HepG2 (cell line): ENCODE measurements around the gene NKX1-1. TPM values are rescaled to one million over a fixed set of nuclear protein-coding genes. Genes with fewer than 3 reads are reported as not detected.

ENCODE experiments used
- ATAC-seq: fragments of 200-7000 bp; cut with Tn5 transposase; 3 replicates; pipeline ENCODE4 v1.9.1; 2020; ENCODE audit warnings: mild to moderate bottlenecking, moderate library complexity
- BruUV-seq: library from RNA; stranded (reverse); fragments of 400-500 nt; replicated peaks from 2 replicates; lab custom pipeline; 2021; lab: Mats Ljungman, UMichigan
- CTCF ChIA-PET: fragments of 300-600 bp; formaldehyde crosslinking; extraction: SDS; loops from one replicate; lab custom pipeline; 2021; ENCODE audit warnings: low total read pairs, inconsistent platforms, low intra/inter-chr PET ratio; lab: Yijun Ruan, JAX
- POLR2A ChIA-PET: fragments of 350-600 bp; sonication (Branson Sonifier 250); formaldehyde crosslinking; loops from one replicate; lab custom pipeline; 2020; ENCODE audit warnings: antibody characterized with exemption, inconsistent platforms; lab: Yijun Ruan, JAX
- DNase-seq: peaks from one replicate; pipeline ENCODE4 v3.0.0-alpha.2; 2015; ENCODE audit warnings: low spot score
- FAIRE-seq: peaks from 3 replicates; lab custom pipeline; 2011; peaks lifted over from hg19 to GRCh38; lab: Jason Lieb, UNC
- H2AFZ ChIP-seq: one replicate; pipeline ENCODE4 v1.6.1; 2011; ENCODE audit warnings: low read length, inconsistent platforms
- H3K27ac ChIP-seq: fragments of 300-600 bp; 3 replicates; pipeline ENCODE4 v1.8.0; 2011; ENCODE audit warnings: mixed run types, mild to moderate bottlenecking, mixed read lengths, low read length, inconsistent platforms; ENCODE audit not compliant: insufficient read depth; ENCODE audit errors: extremely low read length
- H3K27me3 ChIP-seq, 2 experiments: fragments of 200-600 bp in 1 of 2; 2 replicates in 1 of 2; 3 replicates in 1 of 2; pipeline versions ENCODE4 v1.6.0 to v1.8.0; 2011; ENCODE audit warnings: low read length in 2 of 2, mild to moderate bottlenecking in 2 of 2, moderate library complexity in 2 of 2, inconsistent platforms in 1 of 2; ENCODE audit not compliant: insufficient read depth in 2 of 2, control insufficient read depth in 1 of 2
- H3K36me3 ChIP-seq, 2 experiments: fragments of 200-600 bp in 1 of 2; replicated peaks in 1 of 2; 2 replicates in 1 of 2; 3 replicates in 1 of 2; pipeline versions ENCODE4 v1.5.1 to v1.8.0; 2011; ENCODE audit warnings: low read length in 2 of 2, inconsistent platforms in 1 of 2; ENCODE audit not compliant: insufficient read depth in 2 of 2, control insufficient read depth in 1 of 2
- H3K4me1 ChIP-seq: 2 replicates; pipeline ENCODE4 v1.5.1; 2012; ENCODE audit warnings: low read length, inconsistent platforms; ENCODE audit not compliant: insufficient read depth
- H3K4me2 ChIP-seq: 2 replicates; pipeline ENCODE4 v1.6.0; 2011; ENCODE audit warnings: low read depth, low read length, inconsistent platforms
- H3K4me3 ChIP-seq, 3 experiments: fragments of 200-600 bp in 1 of 3; sonication (generic), shearing (Covaris generic) in 1 of 3; replicated peaks in 1 of 3; 2 replicates each; pipeline ENCODE4 v1.5.1; 2011 to 2016; ENCODE audit warnings: low read length in 3 of 3, inconsistent platforms in 2 of 3, low read depth in 2 of 3, mild to moderate bottlenecking in 2 of 3, control low read depth in 1 of 3, mixed read lengths in 1 of 3; ENCODE audit not compliant: insufficient read depth in 1 of 3
- H3K79me2 ChIP-seq: one replicate; pipeline ENCODE4 v1.6.1; 2011; ENCODE audit warnings: low read length, inconsistent platforms; ENCODE audit not compliant: insufficient read depth
- H3K9ac ChIP-seq: 2 replicates; pipeline ENCODE4 v1.6.0; 2011; ENCODE audit warnings: mild to moderate bottlenecking, low read depth, low read length, inconsistent platforms; ENCODE audit not compliant: insufficient read depth
- H3K9me3 ChIP-seq: 2 replicates; pipeline ENCODE4 v1.5.1; 2012; ENCODE audit warnings: mild to moderate bottlenecking, low read length
- H4K20me1 ChIP-seq: 2 replicates; pipeline ENCODE4 v1.6.0; 2011; ENCODE audit warnings: inconsistent platforms, mild to moderate bottlenecking, low read length, moderate library complexity; ENCODE audit not compliant: insufficient read depth
- EZH2 ChIP-seq: conservative IDR thresholded peaks from 2 replicates; pipeline ENCODE4 v1.6.1; 2012; ENCODE audit warnings: mild to moderate bottlenecking, low read depth, low read length, moderate library complexity
- JUNB ChIP-seq: sonication (generic); formaldehyde crosslinking; IDR thresholded peaks from 2 replicates; pipeline ENCODE4 v1.8.0; 2022; ENCODE audit warnings: missing genetic modification reagents, mild to moderate bottlenecking, borderline replicate concordance
- MTF1 ChIP-seq: sonication (generic); formaldehyde crosslinking; IDR thresholded peaks from 2 replicates; pipeline ENCODE4 v1.5.0; 2020; ENCODE audit warnings: missing genetic modification reagents
- SAFB2 ChIP-seq: sonication (generic); formaldehyde crosslinking; IDR thresholded peaks from 2 replicates; pipeline ENCODE4 v1.5.1; 2020; ENCODE audit warnings: missing genetic modification reagents, low read depth, mild to moderate bottlenecking, borderline replicate concordance
- TRIM24 ChIP-seq: sonication (generic); formaldehyde crosslinking; IDR thresholded peaks from 2 replicates; pipeline ENCODE4 v1.8.0; 2022; ENCODE audit warnings: mild to moderate bottlenecking, missing genetic modification reagents
- ZKSCAN8 ChIP-seq: IDR thresholded peaks from 2 replicates; pipeline ENCODE4 v1.6.1; 2016; ENCODE audit warnings: borderline replicate concordance, missing genetic modification reagents, missing compliant biosample characterization
- ZMAT3 ChIP-seq: sonication (generic); formaldehyde crosslinking; conservative IDR thresholded peaks from 2 replicates; pipeline ENCODE4 v1.7.0; 2021; ENCODE audit warnings: missing genetic modification reagents
- WGBS: methylation state at CpG from one replicate; pipeline ENCODE4 v1.1.6; 2017; ENCODE audit warnings: low lambda C conversion rate; 5-methylcytosine and 5-hydroxymethylcytosine counted together
- in situ Hi-C: cut with HindIII; loops from 2 replicates; pipeline ENCODE4 v1.10.0; 2017; ENCODE audit warnings: low pct_unique_long_range_greater_than_20kb; ENCODE audit not compliant: extremely low pct_ligation_motif_present
- intact Hi-C: fragments of 100-400 bp; cut with micrococcal nuclease; formaldehyde crosslinking; loops from one replicate; pipeline ENCODE4 v1.10.0; 2022; ENCODE audit not compliant: unreplicated experiment
- polyA plus RNA-seq, 8 experiments: library from polyadenylated mRNA; depleted of rRNA in 3 of 8; stranded (reverse) in 7 of 8; unstranded in 1 of 8; fragments of >200 nt; fragmentation: Illumina TruSeq in 4 of 8; extraction: Trizol in 4 of 8; gene quantifications; 2 replicates each; pipeline versions ENCODE4 v1.2.1 to v1.2.3, GENCODE V29; 2011 to 2016; ENCODE audit warnings: low read depth in 4 of 8, missing spikeins in 1 of 8, mixed read lengths in 1 of 8; ENCODE audit not compliant: insufficient read depth in 1 of 8
- total RNA-seq, 5 experiments: library from RNA; depleted of rRNA; stranded (reverse); fragments of >200 nt; fragmentation: Illumina TruSeq; extraction: Trizol; gene quantifications; 2 replicates each; pipeline ENCODE4 v1.2.3, GENCODE V29; 2016; ENCODE audit warnings: low read depth in 1 of 5
- TF ChIP-seq, protein P1 (sequence below): IDR thresholded peaks from 2 replicates; pipeline ENCODE4 v1.6.1; 2016; ENCODE audit warnings: missing biosample characterization, missing genetic modification reagents, low read depth
- TF ChIP-seq, protein P2 (sequence below): sonication (generic); formaldehyde crosslinking; conservative IDR thresholded peaks from 2 replicates; pipeline ENCODE4 v1.8.0; 2022; ENCODE audit warnings: mild to moderate bottlenecking, moderate library complexity, missing genetic modification reagents

NKX1-1 gene
- total and polyA plus RNA-seq, 2 of the 13 experiments (the other 11 are each of a cell fraction or from before 2014, with no cell fraction given), result not detected

DNA sequence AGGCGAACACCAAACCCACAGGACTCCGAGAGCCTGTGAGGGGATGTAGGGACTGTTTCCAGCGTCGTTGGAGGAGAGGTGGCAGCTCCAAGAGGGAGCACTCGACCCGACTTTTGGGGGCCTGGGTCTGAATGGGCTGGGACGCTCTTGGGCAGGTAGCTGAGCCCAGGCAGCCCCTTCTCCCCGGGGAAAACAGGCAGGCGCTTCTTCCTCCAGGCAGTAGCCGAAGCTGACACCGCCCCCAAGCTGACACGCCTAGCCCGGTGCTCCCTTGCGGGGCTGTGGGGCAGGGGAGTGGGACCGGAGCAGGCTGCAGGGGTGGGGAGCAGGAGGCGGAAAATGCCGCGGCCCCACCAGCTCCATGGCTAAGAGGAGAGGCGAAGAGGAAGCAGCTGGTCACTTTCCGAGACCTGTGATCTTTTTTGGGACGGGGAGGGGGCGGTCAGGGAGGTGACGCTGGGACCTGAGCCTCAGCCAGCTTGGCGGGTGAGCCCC is 4.2 kb downstream of the NKX1-1 start:
- ChIA-PET CTCF (no interaction called here), POLR2A (no interaction called here)
- WGBS, result 37% methylated on average over 8 of the region's 24 CpGs
- DNase-seq (no peak), FAIRE-seq (no peak), ATAC-seq (no peak)
- H3K9ac ChIP-seq, result no peak overlapping the region
- no peaks in the 10 kb centered on the region for H4K20me1 ChIP-seq
- no TSS peak for BruUV-seq
- H3K4me1 ChIP-seq, result no peaks in the 10 kb centered on the region
- intact Hi-C loops (no loop called here), in situ Hi-C loops (no loop called here)
- peaks cover 2 to 27% of the 10 kb centered on the region in 2 experiments for H3K27me3 ChIP-seq
- H3K36me3 ChIP-seq, result no peaks in the 10 kb centered on the region
- peak; percentile 50; the same call in 1 of the 2 replicates for TF ChIP-seq EZH2
- TF ChIP-seq ZKSCAN8 (CRISPR knock-in tag), result no peak
- no peak for TF ChIP-seq SAFB2 (CRISPR knock-in tag)
- TF ChIP-seq ZMAT3, result no peak
- TF ChIP-seq, protein P1, sequence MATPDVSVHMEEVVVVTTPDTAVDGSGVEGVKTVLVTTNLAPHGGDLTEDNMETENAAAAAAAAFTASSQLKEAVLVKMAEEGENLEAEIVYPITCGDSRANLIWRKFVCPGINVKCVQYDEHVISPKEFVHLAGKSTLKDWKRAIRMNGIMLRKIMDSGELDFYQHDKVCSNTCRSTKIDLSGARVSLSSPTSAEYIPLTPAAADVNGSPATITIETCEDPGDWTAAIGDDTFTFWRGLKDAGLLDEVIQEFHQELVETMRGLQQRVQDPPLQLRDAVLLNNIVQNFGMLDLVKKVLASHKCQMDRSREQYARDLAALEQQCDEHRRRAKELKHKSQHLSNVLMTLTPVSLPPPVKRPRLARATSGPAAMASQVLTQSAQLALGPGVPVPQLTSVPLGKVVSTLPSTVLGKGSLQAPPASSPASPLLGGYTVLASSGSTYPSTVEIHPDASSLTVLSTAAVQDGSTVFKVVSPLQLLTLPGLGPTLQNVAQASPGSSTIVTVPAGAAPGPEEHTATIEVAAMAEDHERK (CRISPR knock-in tag), result no peak
- TF ChIP-seq MTF1, result no peak
- no peak for TF ChIP-seq TRIM24
- no peak for TF ChIP-seq JUNB (CRISPR knock-in tag)
- TF ChIP-seq, protein P2, sequence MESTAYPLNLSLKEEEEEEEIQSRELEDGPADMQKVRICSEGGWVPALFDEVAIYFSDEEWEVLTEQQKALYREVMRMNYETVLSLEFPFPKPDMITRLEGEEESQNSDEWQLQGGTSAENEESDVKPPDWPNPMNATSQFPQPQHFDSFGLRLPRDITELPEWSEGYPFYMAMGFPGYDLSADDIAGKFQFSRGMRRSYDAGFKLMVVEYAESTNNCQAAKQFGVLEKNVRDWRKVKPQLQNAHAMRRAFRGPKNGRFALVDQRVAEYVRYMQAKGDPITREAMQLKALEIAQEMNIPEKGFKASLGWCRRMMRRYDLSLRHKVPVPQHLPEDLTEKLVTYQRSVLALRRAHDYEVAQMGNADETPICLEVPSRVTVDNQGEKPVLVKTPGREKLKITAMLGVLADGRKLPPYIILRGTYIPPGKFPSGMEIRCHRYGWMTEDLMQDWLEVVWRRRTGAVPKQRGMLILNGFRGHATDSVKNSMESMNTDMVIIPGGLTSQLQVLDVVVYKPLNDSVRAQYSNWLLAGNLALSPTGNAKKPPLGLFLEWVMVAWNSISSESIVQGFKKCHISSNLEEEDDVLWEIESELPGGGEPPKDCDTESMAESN (CRISPR knock-in tag), result no peak
- H3K4me2 ChIP-seq, result no peak overlapping the region
- H3K79me2 ChIP-seq, result no peaks in the 10 kb centered on the region
- no peaks in the 10 kb centered on the region for H3K9me3 ChIP-seq
- H2AFZ ChIP-seq, result no peak overlapping the region
- no peak overlapping the region for H3K27ac ChIP-seq
- H3K4me3 ChIP-seq, result no peak overlapping the region
